Measurements from ENCODE around the gene ZFAND3. TPM values are rescaled to one million over a fixed set of nuclear protein-coding genes. Genes with fewer than 3 reads are reported as not detected.

The ZFAND3 gene
- total and polyA plus RNA-seq, 2 of the 4 experiments (the other 2 are of a cell fraction) = 10.9 to 26.7 TPM

DNA sequence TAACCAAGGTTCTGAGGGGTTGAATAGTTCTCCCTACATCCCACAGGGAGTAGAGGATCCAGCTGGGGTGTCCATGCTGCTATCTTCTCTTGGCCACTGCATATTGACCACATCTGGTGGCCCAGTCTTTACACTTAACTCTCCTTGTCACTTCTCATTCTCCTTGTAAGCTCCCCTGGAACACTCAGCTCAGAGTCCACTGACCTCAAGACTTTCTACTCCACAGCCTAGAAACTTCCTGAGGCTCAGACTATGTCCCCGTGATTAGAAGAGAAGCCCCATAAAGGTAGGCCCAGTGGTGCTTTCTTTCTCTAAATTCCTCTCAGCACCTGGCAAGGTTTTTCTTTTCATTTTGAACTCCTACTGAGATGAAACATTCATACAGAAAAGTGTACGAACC is 13.3 kb upstream of the ZFAND3 start:
- Histone ChIP-seq H3K9me3 (ENCODE audit: control insufficient read depth, insufficient read depth, low read length) (no peaks in the 10 kb centered on the region), H2AK9ac (replicated peaks; ENCODE audit: low read depth, low read length, poor library complexity) (no peak overlapping the region), H3K14ac (replicated peaks; ENCODE audit: low read depth, low read length) (no peak overlapping the region), H2BK5ac (ENCODE audit: low read depth, low read length, poor library complexity, severe bottlenecking) (no peak overlapping the region), H2AK5ac (ENCODE audit: low read depth, low read length) (no peak overlapping the region), H3K9me1 (ENCODE audit: insufficient read depth, low read length) (no peaks in the 10 kb centered on the region), H3K36me3 (ENCODE audit: control insufficient read depth, insufficient read depth, low read length) (no peaks in the 10 kb centered on the region), H3K9ac (ENCODE audit: low read depth, low read length) (no peak overlapping the region), H4K5ac (ENCODE audit: low read depth, low read length) (no peak overlapping the region), H3K27ac (ENCODE audit: insufficient read depth, low read length) (no peak overlapping the region), H3K23ac (ENCODE audit: low read depth, low read length) (no peak overlapping the region), H3K79me1 (ENCODE audit: low read depth in 1 of 2, low read length in 2 of 2) (no peaks in the 10 kb centered on the region), H2AFZ (replicated peaks; ENCODE audit: low read length, poor library complexity) (no peak overlapping the region), H3K18ac (ENCODE audit: low read depth, low read length) (no peak overlapping the region), H3K4me3 (ENCODE audit: insufficient read depth, low read depth, low read length) (no peak overlapping the region), H4K91ac (ENCODE audit: insufficient read depth, low read depth, low read length) (no peak overlapping the region), H4K8ac (ENCODE audit: low read depth in 2 of 2, low read length in 2 of 2) (no peak overlapping the region), H4K20me1 (ENCODE audit: insufficient read depth, low read length) (no peaks in the 10 kb centered on the region; the same call in 1 of the 2 replicates), H3K4ac (ENCODE audit: low read depth, low read length) (no peak overlapping the region), H2BK20ac (ENCODE audit: low read depth, low read length) (no peak overlapping the region), H2BK15ac (ENCODE audit: low read depth, low read length) (no peak overlapping the region), H3K4me2 (ENCODE audit: low read depth, low read length) (no peak overlapping the region), H3K4me1 (ENCODE audit: control insufficient read depth, insufficient read depth, low read length) (peaks cover 3% of the 10 kb centered on the region), H3K56ac (ENCODE audit: extremely low read depth, insufficient read depth, low read length) (no peak overlapping the region), H3K27me3 (ENCODE audit: control insufficient read depth, insufficient read depth, low read length) (peaks cover 21% of the 10 kb centered on the region), H2BK120ac (ENCODE audit: low read depth, low read length) (no peak overlapping the region)
- 100% methylated on average over 2 of the region's 2 CpGs; no CpG with 5 or more reads in 1 of the 2 experiments for WGBS, 2 experiments (ENCODE audit: extremely low coverage in 2 of 2, insufficient read length in 1 of 2)
- no peak for ATAC-seq (ENCODE audit: low read depth)
- intact Hi-C loops (cut with micrococcal nuclease) = no loop called here
- DNase-seq = no peak
- TF ChIP-seq NFE2L2 (IDR thresholded peaks at IDR 0.05; ENCODE audit: low read depth, low read length) = no peak
- no peak for TF ChIP-seq FOS (IDR thresholded peaks at IDR 0.05; ENCODE audit: low read depth, low read length)
- TF ChIP-seq, protein P1, sequence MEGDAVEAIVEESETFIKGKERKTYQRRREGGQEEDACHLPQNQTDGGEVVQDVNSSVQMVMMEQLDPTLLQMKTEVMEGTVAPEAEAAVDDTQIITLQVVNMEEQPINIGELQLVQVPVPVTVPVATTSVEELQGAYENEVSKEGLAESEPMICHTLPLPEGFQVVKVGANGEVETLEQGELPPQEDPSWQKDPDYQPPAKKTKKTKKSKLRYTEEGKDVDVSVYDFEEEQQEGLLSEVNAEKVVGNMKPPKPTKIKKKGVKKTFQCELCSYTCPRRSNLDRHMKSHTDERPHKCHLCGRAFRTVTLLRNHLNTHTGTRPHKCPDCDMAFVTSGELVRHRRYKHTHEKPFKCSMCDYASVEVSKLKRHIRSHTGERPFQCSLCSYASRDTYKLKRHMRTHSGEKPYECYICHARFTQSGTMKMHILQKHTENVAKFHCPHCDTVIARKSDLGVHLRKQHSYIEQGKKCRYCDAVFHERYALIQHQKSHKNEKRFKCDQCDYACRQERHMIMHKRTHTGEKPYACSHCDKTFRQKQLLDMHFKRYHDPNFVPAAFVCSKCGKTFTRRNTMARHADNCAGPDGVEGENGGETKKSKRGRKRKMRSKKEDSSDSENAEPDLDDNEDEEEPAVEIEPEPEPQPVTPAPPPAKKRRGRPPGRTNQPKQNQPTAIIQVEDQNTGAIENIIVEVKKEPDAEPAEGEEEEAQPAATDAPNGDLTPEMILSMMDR (conservative IDR thresholded peaks at IDR 0.05; ENCODE audit: low read depth, low read length) = no peak
- no peak for TF ChIP-seq ELK1 (IDR thresholded peaks at IDR 0.05; ENCODE audit: borderline replicate concordance, low read depth, low read length)
- no peak for TF ChIP-seq RCOR1 (IDR thresholded peaks at IDR 0.05; ENCODE audit: insufficient replicate concordance, low read length)
- no peak for TF ChIP-seq RFX5 (IDR thresholded peaks at IDR 0.05; ENCODE audit: low read depth, low read length)
- TF ChIP-seq POLR2A (IDR thresholded peaks at IDR 0.05; ENCODE audit: low read depth, low read length) = no peak
- TF ChIP-seq CEBPB (IDR thresholded peaks at IDR 0.05; ENCODE audit: low read depth, low read length) = no peak
- no peak for TF ChIP-seq MXI1 (IDR thresholded peaks at IDR 0.05; ENCODE audit: borderline replicate concordance, low read depth, low read length)
- POLR2A ChIA-PET (ENCODE audit: unreplicated experiment) = no interaction called here
- in situ Hi-C loops (cut with MboI; ENCODE audit: low sequenced_read_pairs) = no loop called here
- CTCF ChIA-PET = no interaction called here
- BruUV-seq (replicated peaks) = no TSS peak
- dilution Hi-C loops (cut with HindIII; ENCODE audit: low sequenced_read_pairs, unreplicated experiment) = no loop called here

Data from IMR-90 (cell line).